Hematopoietic multipotent progenitor cell treated with erythropoietin and hydrocortisone succinate and interleukin-3 and kit ligand, for 15 days (in vitro differentiated cells): ENCODE data around the gene KRT10.
A peak's percentile ranks its signal among the peaks of the same experiment; 100 is the strongest.

ENCODE experiments used
- DNase-seq: peaks from one replicate; pipeline ENCODE4 v3.0.0-alpha.2; 2015; ENCODE audit warnings: low spot score

KRT10 gene

GRCh38 chr17:40803617-40804082 lies 18.8 kb downstream of the KRT10 start:
- peak; percentile 63 for DNase-seq

- no peak for DNase-seq
Observed at GRCh38 chr17:40801157-40801556, 21.3 kb downstream of the KRT10 start.

- no peak for DNase-seq
Observed at GRCh38 chr17:40800381-40800780, 22.0 kb downstream of the KRT10 start.

- no peak for DNase-seq
Observed at GRCh38 chr17:40799859-40800258, 22.6 kb downstream of the KRT10 start, which contains the start of gene KRT28. KRT28 (minus strand) TSS chr17:40799959; CDS start chr17:40799893, 66 bp downstream.

GRCh38 chr17:40796846-40797245 lies 25.6 kb downstream of the KRT10 start:
- DNase-seq = no peak

DNA sequence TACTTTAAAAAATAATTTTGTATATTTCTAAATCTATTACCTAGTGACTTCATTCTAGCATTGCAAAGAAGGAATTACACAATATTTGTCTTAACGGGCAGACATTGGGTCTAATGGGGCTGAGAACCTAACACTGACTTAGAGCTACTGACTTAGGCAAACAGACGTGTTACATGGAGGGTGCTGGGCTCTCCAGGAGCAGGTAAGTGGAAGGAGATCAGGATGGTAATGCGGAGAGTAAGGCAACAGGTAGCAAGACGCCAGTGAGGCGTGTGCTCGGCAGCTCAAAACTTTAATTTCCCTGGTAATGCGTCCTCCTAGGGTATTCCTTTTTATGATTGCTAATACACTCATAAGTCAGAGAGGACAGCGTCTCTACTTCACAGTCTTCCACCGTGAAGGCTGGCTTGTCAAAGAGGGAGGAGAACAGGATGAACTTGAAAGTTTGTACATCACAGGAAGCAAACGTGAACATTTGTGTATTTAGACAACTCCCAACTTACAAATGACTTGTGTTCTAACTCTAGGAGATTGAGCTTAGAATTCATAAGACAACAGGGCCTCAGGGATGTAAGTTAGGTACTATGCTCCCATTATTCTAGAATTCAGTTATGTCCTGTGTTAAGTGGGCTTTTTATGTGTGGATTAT lies 27.3 kb downstream of the KRT10 start:
- DNase-seq = no peak

- DNase-seq = no peak
Observed at GRCh38 chr17:40794466-40794865, 27.9 kb downstream of the KRT10 start.

- DNase-seq = no peak
Observed at GRCh38 chr17:40793832-40794231, 28.6 kb downstream of the KRT10 start.

- DNase-seq = no peak
Observed at GRCh38 chr17:40791787-40792436, 30.5 kb downstream of the KRT10 start.

GRCh38 chr17:40791111-40791510 lies 31.3 kb downstream of the KRT10 start:
- no peak for DNase-seq

GRCh38 chr17:40782450-40782849 lies 40.0 kb downstream of the KRT10 start, which contains the start of gene KRT27:
KRT27 (minus strand) TSS chr17:40782550; CDS start chr17:40782493, 57 bp downstream.
- DNase-seq = no peak

DNA sequence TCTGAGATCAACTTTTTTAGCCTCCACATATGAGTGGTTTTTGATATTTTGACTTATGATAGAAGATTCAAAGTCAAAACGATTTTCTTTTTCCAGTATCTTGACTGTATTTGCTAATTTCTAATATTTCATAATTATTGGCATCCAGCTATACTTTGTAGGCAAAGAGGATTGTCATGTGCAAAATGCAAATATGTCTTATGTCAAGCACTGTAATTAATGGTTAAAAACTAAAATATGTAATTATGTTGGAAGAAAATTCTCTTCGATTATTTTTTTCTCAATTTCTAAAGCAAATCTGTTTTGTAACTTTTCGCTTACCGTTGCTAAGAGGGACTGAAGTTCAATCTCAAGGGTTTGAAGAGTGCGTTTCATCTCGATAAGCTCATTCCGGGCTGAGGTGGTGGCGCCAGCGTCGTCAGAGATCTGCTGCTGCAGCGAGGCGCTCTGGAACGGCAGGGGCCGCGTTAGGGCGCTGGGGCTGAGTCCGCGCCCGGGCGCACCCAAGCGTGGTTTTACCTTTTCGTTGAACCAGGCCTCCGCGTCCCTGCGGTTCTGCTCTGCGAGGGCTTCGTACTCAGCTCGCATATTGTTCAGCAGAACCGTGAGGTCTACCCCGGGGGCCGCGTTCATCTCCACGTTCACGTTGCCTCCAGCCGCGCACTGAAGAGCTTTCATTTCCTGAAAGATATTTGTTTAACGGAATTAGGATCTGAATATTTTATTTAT lies 43.1 kb downstream of the KRT10 start:
- no peak for DNase-seq

- no peak for DNase-seq
Observed at GRCh38 chr17:40778461-40778860, 44.0 kb downstream of the KRT10 start.

- DNase-seq = no peak
Observed at GRCh38 chr17:40777971-40778370, 44.4 kb downstream of the KRT10 start.

DNA sequence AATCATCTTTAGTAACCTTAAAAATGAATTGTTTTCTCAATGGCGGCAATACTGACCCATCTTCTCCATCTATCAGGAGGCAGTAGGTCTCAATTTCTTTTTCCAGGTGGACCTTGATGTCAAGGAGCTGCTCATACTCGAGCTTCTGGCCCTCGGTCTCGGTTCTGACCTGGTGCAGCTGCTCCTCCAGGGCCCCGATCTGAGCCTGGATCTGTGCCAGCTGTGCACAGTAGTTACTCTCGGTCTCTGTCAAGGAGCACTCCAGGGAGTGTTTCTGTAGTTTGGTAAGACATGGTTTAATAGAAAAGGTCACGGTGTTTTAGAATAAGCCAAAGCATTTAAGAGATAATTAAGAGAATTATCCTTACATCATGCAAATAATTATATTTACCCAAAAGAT lies 45.0 kb downstream of the KRT10 start:
- DNase-seq = no peak

- no peak for DNase-seq
Observed at GRCh38 chr17:40775945-40776344, 46.5 kb downstream of the KRT10 start.

DNA sequence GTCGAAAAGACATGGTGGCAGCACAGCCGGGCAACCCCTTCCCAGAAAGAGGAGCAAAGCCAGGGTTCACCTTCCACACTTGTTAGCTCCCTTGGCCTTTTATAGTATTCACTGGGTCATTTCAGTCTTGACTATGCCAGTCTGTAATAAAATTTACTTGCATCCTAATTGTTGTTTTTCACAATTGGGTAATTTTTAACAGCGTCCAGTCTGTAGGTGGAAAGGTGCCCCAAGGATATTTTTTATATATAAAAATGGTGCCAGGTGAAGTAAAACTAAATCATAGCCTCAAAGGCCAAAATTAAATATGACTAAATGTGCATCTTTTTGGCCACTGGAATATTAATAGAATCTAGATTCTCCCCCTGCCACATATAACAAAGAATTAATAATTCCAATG lies 50.3 kb downstream of the KRT10 start, which contains the start of gene KRT26:
Gene KRT26, minus strand, starts transcription at position 101 of the 400 bp plus-strand sequence. Its CDS starts 88 bp downstream, at position 13.
- no peak for DNase-seq
